Measurements from ENCODE around the gene REEP6.
"Not testable (repeated sequence)": the region's sequence is repeated elsewhere in the genome, so short reads cannot be mapped to it uniquely, and the experiment has no call there.

REEP6 gene

GRCh38 chr19:1526066-1526778 lies 35.2 kb downstream of the REEP6 start:
- DNase-seq = no peak

GRCh38 chr19:1526979-1527649 lies 36.1 kb downstream of the REEP6 start:
- DNase-seq = no peak

GRCh38 chr19:1527650-1528309 lies 36.8 kb downstream of the REEP6 start:
- DNase-seq = no peak

- no peak for DNase-seq
Observed at GRCh38 chr19:1528596-1529429, 37.8 kb downstream of the REEP6 start.

GRCh38 chr19:1529430-1529816 lies 38.4 kb downstream of the REEP6 start:
- no peak for DNase-seq

GRCh38 chr19:1530856-1531255 lies 39.9 kb downstream of the REEP6 start:
- not testable (repeated sequence) for DNase-seq

GRCh38 chr19:1531587-1531986 lies 40.6 kb downstream of the REEP6 start:
- no peak for DNase-seq

- DNase-seq = no peak
Observed at GRCh38 chr19:1532003-1532402, 41.0 kb downstream of the REEP6 start.

- DNase-seq = no peak
Observed at GRCh38 chr19:1533510-1534150, 42.6 kb downstream of the REEP6 start.

- no peak for DNase-seq
Observed at GRCh38 chr19:1534972-1535371, 44.0 kb downstream of the REEP6 start.

GRCh38 chr19:1535699-1536098 lies 44.7 kb downstream of the REEP6 start:
- DNase-seq = not testable (repeated sequence)

- DNase-seq = no peak
Observed at GRCh38 chr19:1538978-1539377, 48.0 kb downstream of the REEP6 start.

- DNase-seq = not testable (repeated sequence)
Observed at GRCh38 chr19:1539749-1540148, 48.8 kb downstream of the REEP6 start.

GRCh38 chr19:1540365-1540925 lies 49.5 kb downstream of the REEP6 start:
- no peak for DNase-seq

All from NCI-H526 treated with DMSO at 0.1 percent for 48 hours (cell line).